GM23338 (cell line): ENCODE measurements around the gene REV3L. TPM values are rescaled to one million over a fixed set of nuclear protein-coding genes. Genes with fewer than 3 reads are reported as not detected.

Source experiments
- ATAC-seq: fragments of 200-7000 bp; cut with Tn5 transposase; 3 replicates; pipeline ENCODE4 v1.9.1; 2020
- DNase-seq: peaks from one replicate; pipeline ENCODE4 v3.0.0-alpha.2; 2015; ENCODE audit warnings: low spot score
- H2AFZ ChIP-seq: fragments of 200-600 bp; sonication (generic); 2 replicates; pipeline ENCODE4 v1.8.0; 2016; ENCODE audit warnings: antibody characterized with exemption, mild to moderate bottlenecking, moderate library complexity
- H3F3A ChIP-seq: fragments of 200-600 bp; sonication (generic); replicated peaks from 2 replicates; pipeline ENCODE4 v1.8.0; 2017; ENCODE audit warnings: antibody characterized with exemption, mixed run types, low read depth
- H3K27ac ChIP-seq: fragments of 200-600 bp; sonication (generic); 2 replicates; pipeline ENCODE4 v1.6.1; 2016; ENCODE audit warnings: low read depth
- H3K27me3 ChIP-seq: fragments of 200-600 bp; sonication (generic); 2 replicates; pipeline ENCODE4 v1.8.0; 2016; ENCODE audit warnings: mild to moderate bottlenecking, mixed run types, moderate library complexity; ENCODE audit not compliant: insufficient read depth
- H3K36me3 ChIP-seq: fragments of 200-600 bp; sonication (generic); 2 replicates; pipeline ENCODE4 v1.8.0; 2016; ENCODE audit warnings: mild to moderate bottlenecking; ENCODE audit not compliant: insufficient read depth
- H3K4me1 ChIP-seq: fragments of 200-600 bp; sonication (generic); 2 replicates; pipeline ENCODE4 v1.8.0; 2016; ENCODE audit warnings: mild to moderate bottlenecking, moderate library complexity; ENCODE audit not compliant: insufficient read depth
- H3K4me2 ChIP-seq: fragments of 200-600 bp; sonication (generic); 2 replicates; pipeline ENCODE4 v1.7.1; 2017; ENCODE audit warnings: mixed run types
- H3K4me3 ChIP-seq: fragments of 200-600 bp; sonication (generic); 2 replicates; pipeline ENCODE4 v1.6.1; 2016; ENCODE audit warnings: mixed run types
- H3K79me2 ChIP-seq: fragments of 200-600 bp; sonication (generic); replicated peaks from 2 replicates; pipeline ENCODE4 v1.8.0; 2017; ENCODE audit warnings: mild to moderate bottlenecking; ENCODE audit not compliant: insufficient read depth
- H3K9me2 ChIP-seq: fragments of 200-600 bp; sonication (generic); 2 replicates; pipeline ENCODE4 v1.8.0; 2017; ENCODE audit not compliant: insufficient read depth
- H4K20me1 ChIP-seq: fragments of 200-600 bp; sonication (generic); replicated peaks from 2 replicates; pipeline ENCODE4 v1.8.0; 2017; ENCODE audit warnings: mild to moderate bottlenecking; ENCODE audit not compliant: insufficient read depth
- H3K27ac Mint-ChIP-seq: 2 replicates; pipeline ENCODE4 v1.8.0; 2020; ENCODE audit warnings: inconsistent platforms, mild to moderate bottlenecking, moderate library complexity, mixed read lengths
- H3K27me3 Mint-ChIP-seq: 3 replicates; pipeline ENCODE4 v1.8.0; 2022; ENCODE audit warnings: low read depth, mild to moderate bottlenecking, moderate library complexity, mixed read lengths, inconsistent platforms; ENCODE audit not compliant: insufficient read depth, poor library complexity
- H3K36me3 Mint-ChIP-seq: 3 replicates; pipeline ENCODE4 v1.8.0; 2021; ENCODE audit warnings: low read depth, mild to moderate bottlenecking, inconsistent platforms, moderate library complexity, mixed read lengths
- H3K4me1 Mint-ChIP-seq: 3 replicates; pipeline ENCODE4 v1.8.0; 2020; ENCODE audit warnings: mild to moderate bottlenecking, inconsistent platforms, mixed read lengths
- H3K4me3 Mint-ChIP-seq: 3 replicates; pipeline ENCODE4 v1.8.0; 2021; ENCODE audit warnings: moderate library complexity, mild to moderate bottlenecking, inconsistent platforms, mixed read lengths
- H3K9me3 Mint-ChIP-seq: 3 replicates; pipeline ENCODE4 v1.8.0; 2020; ENCODE audit warnings: moderate library complexity, mild to moderate bottlenecking, inconsistent platforms, mixed read lengths
- CREB1 ChIP-seq: fragments of 250-450 bp; sonication (Bioruptor Pico); IDR thresholded peaks from 2 replicates; pipeline ENCODE4 v1.5.0; 2020; ENCODE audit warnings: low read depth, mild to moderate bottlenecking, moderate library complexity
- CTCF ChIP-seq, 2 experiments: fragments of 200-600 bp in 1 of 2; sonication (generic) in 1 of 2; conservative IDR thresholded peaks; 2 replicates each; pipeline versions ENCODE4 v1.5.1 to v1.6.1; 2016 to 2017; ENCODE audit warnings: antibody characterized with exemption in 2 of 2, low read depth in 2 of 2, mild to moderate bottlenecking in 2 of 2, moderate library complexity in 1 of 2
- ETS1 ChIP-seq: IDR thresholded peaks from 2 replicates; pipeline ENCODE4 v1.6.1; 2016; ENCODE audit warnings: antibody characterized with exemption
- EZH2 ChIP-seq: fragments of 200-600 bp; sonication (generic); IDR thresholded peaks from one replicate; pipeline ENCODE4 v1.8.0; 2017; ENCODE audit warnings: antibody characterized with exemption, mild to moderate bottlenecking, low read depth; ENCODE audit not compliant: unreplicated experiment
- EZH2phosphoT487 ChIP-seq: fragments of 200-600 bp; sonication (generic); IDR thresholded peaks from one replicate; pipeline ENCODE4 v1.8.1; 2018; ENCODE audit warnings: antibody characterized with exemption; ENCODE audit not compliant: unreplicated experiment
- JUNB ChIP-seq: IDR thresholded peaks from one replicate; pipeline ENCODE4 v1.6.1; 2016; ENCODE audit warnings: antibody characterized with exemption; ENCODE audit not compliant: unreplicated experiment
- NANOG ChIP-seq: IDR thresholded peaks from 2 replicates; pipeline ENCODE4 v1.6.1; 2016; ENCODE audit warnings: antibody characterized with exemption, borderline replicate concordance
- POLR2AphosphoS5 ChIP-seq: IDR thresholded peaks from 2 replicates; pipeline ENCODE4 v1.6.1; 2016; ENCODE audit warnings: antibody characterized with exemption, low read depth
- REST ChIP-seq: IDR thresholded peaks from one replicate; pipeline ENCODE4 v1.6.1; 2018; ENCODE audit warnings: antibody characterized with exemption; ENCODE audit not compliant: unreplicated experiment
- STAT1 ChIP-seq: IDR thresholded peaks from one replicate; pipeline ENCODE4 v1.6.1; 2016; ENCODE audit warnings: antibody characterized with exemption; ENCODE audit not compliant: unreplicated experiment
- ZNF114 ChIP-seq: fragments of 250-450 bp; sonication (Bioruptor Pico); IDR thresholded peaks from 2 replicates; pipeline ENCODE4 v1.5.0; 2020; ENCODE audit warnings: mild to moderate bottlenecking, moderate library complexity
- ZNF331 ChIP-seq: fragments of 250-450 bp; sonication (Bioruptor Pico); IDR thresholded peaks from 2 replicates; pipeline ENCODE4 v1.5.0; 2020; ENCODE audit warnings: low read depth, mild to moderate bottlenecking, moderate library complexity
- ZNF462 ChIP-seq: fragments of 250-450 bp; sonication (Bioruptor Pico); IDR thresholded peaks from 2 replicates; pipeline ENCODE4 v1.5.0; 2020; ENCODE audit warnings: mild to moderate bottlenecking, moderate library complexity
- polyA plus RNA-seq: library from polyadenylated mRNA; unstranded; fragments of >200 nt; fragmentation: Nextera tagmentation; extraction: Ambion mirVana; gene quantifications from 2 replicates; pipeline ENCODE4 v1.2.1, GENCODE V29; 2016
- total RNA-seq: library from RNA; depleted of rRNA; stranded (reverse); fragments of >200 nt; shearing (Covaris generic); gene quantifications from 2 replicates; pipeline ENCODE4 v1.2.3, GENCODE V29; 2014

The REV3L gene
- total and polyA plus RNA-seq, 2 experiments from 2014 or later, result 8.3 to 13.1 TPM

GRCh38 chr6:111379302-111379701 is 103.7 kb downstream of the REV3L start:
- ATAC-seq (no peak), DNase-seq (no peak)
- Histone ChIP-seq H3K9me2 (no peaks in the 10 kb centered on the region), H3K36me3 (no peaks in the 10 kb centered on the region), H3K27ac (no peak overlapping the region), H3K4me3 (no peak overlapping the region), H3K4me1 (no peaks in the 10 kb centered on the region), H4K20me1 (no peaks in the 10 kb centered on the region; the same call in 1 of the 2 replicates), H2AFZ (no peak overlapping the region), H3K79me2 (no peaks in the 10 kb centered on the region), H3K4me2 (no peak overlapping the region), H3F3A (no peaks in the 10 kb centered on the region), H3K27me3 (no peaks in the 10 kb centered on the region)
- no peak for TF ChIP-seq ZNF462 (CRISPR knock-in tag)
- no peak for TF ChIP-seq ETS1
- no peak for TF ChIP-seq EZH2
- TF ChIP-seq REST, result no peak
- no peak for TF ChIP-seq EZH2phosphoT487
- no peak for TF ChIP-seq STAT1
- TF ChIP-seq POLR2AphosphoS5, result no peak
- TF ChIP-seq ZNF331 (CRISPR knock-in tag), result no peak
- no peak for TF ChIP-seq JUNB
- TF ChIP-seq ZNF114 (CRISPR knock-in tag), result no peak
- TF ChIP-seq NANOG, result no peak
- no peak for TF ChIP-seq CTCF (conservative IDR thresholded peaks at IDR 0.05; ENCODE audit: low read depth in 2 of 2)
- TF ChIP-seq CREB1 (CRISPR knock-in tag), result no peak
- Mint-ChIP-seq H3K36me3 (no peaks in the 10 kb centered on the region), H3K27ac (no peak overlapping the region), H3K27me3 (no peaks in the 10 kb centered on the region), H3K9me3 (no peaks in the 10 kb centered on the region), H3K4me3 (no peak overlapping the region), H3K4me1 (no peaks in the 10 kb centered on the region; the same call in 2 of the 3 replicates)
